Activated T-cell treated with anti-CD3 and anti-CD28 coated beads for 4 hours (primary cell): ENCODE measurements around the gene CNN1.
"Not testable (repeated sequence)": the region's sequence is repeated elsewhere in the genome, so short reads cannot be mapped to it uniquely, and the experiment has no call there.

Experiments used
- DNase-seq: peaks from one replicate; pipeline ENCODE4 v3.0.0-alpha.2; 2020

The CNN1 gene

GRCh38 chr19:11570039-11570462 lies 31.4 kb downstream of the CNN1 start:
- no peak for DNase-seq

- not testable (repeated sequence) for DNase-seq
Measured at GRCh38 chr19:11573354-11573753, 34.7 kb downstream of the CNN1 start.

- not testable (repeated sequence) for DNase-seq
Measured at GRCh38 chr19:11573763-11574162, 35.1 kb downstream of the CNN1 start.

- no peak for DNase-seq
Measured at GRCh38 chr19:11574689-11575088, 36.0 kb downstream of the CNN1 start.

- DNase-seq = no peak
Measured at GRCh38 chr19:11576227-11576626, 37.6 kb downstream of the CNN1 start.

- DNase-seq = no peak
Measured at GRCh38 chr19:11577451-11578257, 39.0 kb downstream of the CNN1 start, which contains the start of gene ACP5. TSS of gene ACP5 (minus strand) at chr19:11577645. CDS start at chr19:11577317, 328 bp downstream.

GRCh38 chr19:11578258-11579142 lies 39.8 kb downstream of the CNN1 start:
- DNase-seq = no peak

GRCh38 chr19:11580116-11580515 lies 41.5 kb downstream of the CNN1 start:
- no peak for DNase-seq

- DNase-seq = no peak
Measured at GRCh38 chr19:11581740-11582139, 43.1 kb downstream of the CNN1 start.

GRCh38 chr19:11586331-11586730 lies 47.7 kb downstream of the CNN1 start:
- DNase-seq = no peak

GRCh38 chr19:11587302-11587974 lies 48.8 kb downstream of the CNN1 start:
- DNase-seq = peak; percentile 68

- DNase-seq = no peak
Measured at GRCh38 chr19:11587975-11588631, 49.5 kb downstream of the CNN1 start.

- DNase-seq = no peak
Measured at GRCh38 chr19:11594084-11594483, 55.4 kb downstream of the CNN1 start.

GRCh38 chr19:11596156-11596555 lies 57.5 kb downstream of the CNN1 start:
- no peak for DNase-seq

- DNase-seq = peak; percentile 96
Measured at GRCh38 chr19:11597202-11598102, 58.8 kb downstream of the CNN1 start, which contains the start of gene ZNF627. TSS of gene ZNF627 (plus strand) at chr19:11597483. CDS start at chr19:11597628, 145 bp downstream.

GRCh38 chr19:11598103-11598483 lies 59.4 kb downstream of the CNN1 start:
- no peak for DNase-seq

- DNase-seq = no peak
Measured at GRCh38 chr19:11598746-11599145, 60.1 kb downstream of the CNN1 start.

- DNase-seq = not testable (repeated sequence)
Measured at GRCh38 chr19:11599704-11600103, 61.1 kb downstream of the CNN1 start.
